Upper lobe of left lung (tissue), 4 donors: Measurements from ENCODE around the gene SLC1A5.

Experiments
- POLR2A ChIP-seq, 4 donors: fragments of 450-650 bp; IDR thresholded peaks; one replicate each; pipeline ENCODE4 v1.5.1; 2016 to 2017; ENCODE audit warnings: antibody characterized with exemption in 4 of 4, mild to moderate bottlenecking in 2 of 4
- POLR2AphosphoS5 ChIP-seq, 2 donors: sonication (generic); formaldehyde crosslinking; IDR thresholded peaks; one replicate each; pipeline ENCODE4 v1.5.1; 2017; ENCODE audit warnings: antibody characterized with exemption in 2 of 2

- TF ChIP-seq POLR2AphosphoS5 (IDR thresholded peaks at IDR 0.05) (peak in 1 of 2 donors; percentile 46), POLR2A (IDR thresholded peaks at IDR 0.05) (no peak)
These were observed 25.5 kb upstream of the SLC1A5 start for GRCh38 chr19:46813839-46814358.
